HG03175 (cell line): ENCODE data around the gene GNMT.
A peak's percentile ranks its signal among the peaks of the same experiment; 100 is the strongest.

ENCODE experiments used
- ATAC-seq: cut with Tn5 transposase; IDR thresholded peaks from one replicate; pipeline ENCODE4 v1.9.1; 2021; ENCODE audit warnings: mild to moderate bottlenecking, moderate library complexity; ENCODE audit not compliant: unreplicated experiment

The GNMT gene

GRCh38 chr6:43009124-43009523 is 48.6 kb downstream of the GNMT start:
- ATAC-seq: no peak

DNA sequence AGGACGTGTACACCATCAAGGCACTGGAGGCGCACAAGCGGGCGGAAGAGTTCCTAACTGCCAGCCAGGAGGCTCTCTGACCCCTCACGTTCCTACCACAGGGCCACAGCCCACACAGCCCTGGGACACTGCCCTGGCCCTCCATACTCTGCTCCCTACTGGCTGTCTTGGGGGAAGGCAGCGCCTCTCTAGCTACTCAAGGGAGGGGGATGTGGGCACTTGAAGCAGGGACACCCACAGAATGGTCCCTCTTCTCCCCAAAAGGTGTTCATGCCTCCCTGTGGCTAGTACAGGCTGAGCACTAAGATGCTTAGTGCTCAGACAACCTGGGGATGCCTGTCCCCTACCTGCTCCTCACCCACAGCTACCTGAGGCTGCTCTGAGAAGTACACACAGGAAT is 50.7 kb downstream of the GNMT start:
- ATAC-seq: no peak

- no peak for ATAC-seq
These were observed 51.8 kb downstream of the GNMT start for GRCh38 chr6:43012364-43012763.

GRCh38 chr6:43013097-43013842 is 52.7 kb downstream of the GNMT start:
- peak; percentile 4 for ATAC-seq
